Measurements from ENCODE around the gene LDLR. TPM values are rescaled to one million over a fixed set of nuclear protein-coding genes. Genes with fewer than 3 reads are reported as not detected.

Gene LDLR
- total RNA-seq, 3 donors from 2014 or later (not counting 1 experiment from before 2014, with no cell fraction given): 84.7 to 172 (median 112) TPM

DNA sequence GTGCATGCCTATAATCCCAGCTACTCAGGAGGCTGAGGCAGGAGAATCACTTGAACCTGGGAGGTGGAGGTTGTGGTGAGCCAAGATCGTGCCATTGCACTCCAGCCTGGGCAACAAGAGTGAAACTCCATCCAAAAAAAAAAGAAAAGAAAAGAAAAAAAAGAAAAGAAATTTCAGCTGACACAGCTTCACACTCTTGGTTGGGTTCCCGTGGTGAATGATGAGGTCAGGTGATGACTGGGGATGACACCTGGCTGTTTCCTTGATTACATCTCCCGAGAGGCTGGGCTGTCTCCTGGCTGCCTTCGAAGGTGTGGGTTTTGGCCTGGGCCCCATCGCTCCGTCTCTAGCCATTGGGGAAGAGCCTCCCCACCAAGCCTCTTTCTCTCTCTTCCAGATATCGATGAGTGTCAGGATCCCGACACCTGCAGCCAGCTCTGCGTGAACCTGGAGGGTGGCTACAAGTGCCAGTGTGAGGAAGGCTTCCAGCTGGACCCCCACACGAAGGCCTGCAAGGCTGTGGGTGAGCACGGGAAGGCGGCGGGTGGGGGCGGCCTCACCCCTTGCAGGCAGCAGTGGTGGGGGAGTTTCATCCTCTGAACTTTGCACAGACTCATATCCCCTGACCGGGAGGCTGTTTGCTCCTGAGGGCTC is 22.0 kb downstream of the LDLR start:
- peaks cover 50% of the 10 kb centered on the region for H3K36me3 ChIP-seq (ENCODE audit: control insufficient read depth, insufficient read depth, low read length)
- Mint-ChIP-seq H3K4me1 (peaks cover 0 to 6% of the 10 kb centered on the region in 2 donors), H3K36me3 (no peaks in the 10 kb centered on the region), H3K27ac (peak overlapping the region in 1 of 2 donors; percentile 16), H3K27me3 (ENCODE audit: low read depth in 2 of 2) (no peaks in the 10 kb centered on the region), H3K9me3 (no peaks in the 10 kb centered on the region), H3K4me3 (no peak overlapping the region)
- DNase-seq (no peak), ATAC-seq (peak in 1 of 3 donors; percentile 14)
- no peaks in the 10 kb centered on the region for H3K9me3 ChIP-seq (ENCODE audit: control insufficient read depth, insufficient read depth, low read length)
- intact Hi-C loops (cut with micrococcal nuclease): no loop called here
- H3K4me1 ChIP-seq (ENCODE audit: control insufficient read depth, insufficient read depth, low read length): no peaks in the 10 kb centered on the region
- H3K4me3 ChIP-seq (ENCODE audit: low read length): no peak overlapping the region
- 96% methylated on average over 15 of the region's 15 CpGs for WGBS (ENCODE audit: insufficient coverage)
- H3K27ac ChIP-seq (ENCODE audit: low read length): no peak overlapping the region
- TF ChIP-seq, protein P1, sequence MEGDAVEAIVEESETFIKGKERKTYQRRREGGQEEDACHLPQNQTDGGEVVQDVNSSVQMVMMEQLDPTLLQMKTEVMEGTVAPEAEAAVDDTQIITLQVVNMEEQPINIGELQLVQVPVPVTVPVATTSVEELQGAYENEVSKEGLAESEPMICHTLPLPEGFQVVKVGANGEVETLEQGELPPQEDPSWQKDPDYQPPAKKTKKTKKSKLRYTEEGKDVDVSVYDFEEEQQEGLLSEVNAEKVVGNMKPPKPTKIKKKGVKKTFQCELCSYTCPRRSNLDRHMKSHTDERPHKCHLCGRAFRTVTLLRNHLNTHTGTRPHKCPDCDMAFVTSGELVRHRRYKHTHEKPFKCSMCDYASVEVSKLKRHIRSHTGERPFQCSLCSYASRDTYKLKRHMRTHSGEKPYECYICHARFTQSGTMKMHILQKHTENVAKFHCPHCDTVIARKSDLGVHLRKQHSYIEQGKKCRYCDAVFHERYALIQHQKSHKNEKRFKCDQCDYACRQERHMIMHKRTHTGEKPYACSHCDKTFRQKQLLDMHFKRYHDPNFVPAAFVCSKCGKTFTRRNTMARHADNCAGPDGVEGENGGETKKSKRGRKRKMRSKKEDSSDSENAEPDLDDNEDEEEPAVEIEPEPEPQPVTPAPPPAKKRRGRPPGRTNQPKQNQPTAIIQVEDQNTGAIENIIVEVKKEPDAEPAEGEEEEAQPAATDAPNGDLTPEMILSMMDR (IDR thresholded peaks at IDR 0.05): no peak
- no peaks in the 10 kb centered on the region for H3K27me3 ChIP-seq (ENCODE audit: control insufficient read depth, insufficient read depth, low read length)

DNA sequence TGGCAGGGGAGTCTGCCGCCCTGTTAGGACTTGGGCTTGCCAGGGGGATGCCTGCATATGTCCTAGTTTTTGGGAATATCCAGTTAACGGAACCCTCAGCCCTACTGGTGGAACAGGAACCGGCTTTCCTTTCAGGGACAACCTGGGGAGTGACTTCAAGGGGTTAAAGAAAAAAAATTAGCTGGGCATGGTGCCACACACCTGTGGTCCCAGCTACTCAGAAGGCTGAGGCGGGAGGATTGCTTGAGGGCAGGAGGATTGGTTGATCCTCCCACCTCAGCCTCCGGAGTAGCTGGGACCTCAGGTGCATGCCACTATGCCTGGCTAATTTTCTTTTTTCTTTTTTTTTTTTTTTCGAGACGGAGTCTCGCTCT is 22.5 kb downstream of the LDLR start:
- ATAC-seq (no peak), DNase-seq (no peak)
- Mint-ChIP-seq H3K4me1 (peaks cover 0 to 6% of the 10 kb centered on the region in 2 donors), H3K36me3 (no peaks in the 10 kb centered on the region), H3K27ac (peak overlapping the region in 1 of 2 donors; percentile 16), H3K27me3 (ENCODE audit: low read depth in 2 of 2) (no peaks in the 10 kb centered on the region), H3K9me3 (no peaks in the 10 kb centered on the region), H3K4me3 (no peak overlapping the region)
- no peak overlapping the region for H3K27ac ChIP-seq (ENCODE audit: low read length)
- H3K9me3 ChIP-seq (ENCODE audit: control insufficient read depth, insufficient read depth, low read length): no peaks in the 10 kb centered on the region
- intact Hi-C loops (cut with micrococcal nuclease): no loop called here
- no peaks in the 10 kb centered on the region for H3K27me3 ChIP-seq (ENCODE audit: control insufficient read depth, insufficient read depth, low read length)
- 90% methylated on average over 7 of the region's 8 CpGs for WGBS (ENCODE audit: insufficient coverage)
- H3K4me3 ChIP-seq (ENCODE audit: low read length): no peak overlapping the region
- TF ChIP-seq, protein P1 (IDR thresholded peaks at IDR 0.05): no peak
- no peaks in the 10 kb centered on the region for H3K4me1 ChIP-seq (ENCODE audit: control insufficient read depth, insufficient read depth, low read length)
- H3K36me3 ChIP-seq (ENCODE audit: control insufficient read depth, insufficient read depth, low read length): peaks cover 49% of the 10 kb centered on the region

DNA sequence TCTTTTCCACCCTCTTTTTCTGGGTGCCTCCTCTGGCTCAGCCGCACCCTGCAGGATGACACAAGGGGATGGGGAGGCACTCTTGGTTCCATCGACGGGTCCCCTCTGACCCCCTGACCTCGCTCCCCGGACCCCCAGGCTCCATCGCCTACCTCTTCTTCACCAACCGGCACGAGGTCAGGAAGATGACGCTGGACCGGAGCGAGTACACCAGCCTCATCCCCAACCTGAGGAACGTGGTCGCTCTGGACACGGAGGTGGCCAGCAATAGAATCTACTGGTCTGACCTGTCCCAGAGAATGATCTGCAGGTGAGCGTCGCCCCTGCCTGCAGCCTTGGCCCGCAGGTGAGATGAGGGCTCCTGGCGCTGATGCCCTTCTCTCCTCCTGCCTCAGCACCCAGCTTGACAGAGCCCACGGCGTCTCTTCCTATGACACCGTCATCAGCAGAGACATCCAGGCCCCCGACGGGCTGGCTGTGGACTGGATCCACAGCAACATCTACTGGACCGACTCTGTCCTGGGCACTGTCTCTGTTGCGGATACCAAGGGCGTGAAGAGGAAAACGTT is 24.0 kb downstream of the LDLR start:
- Mint-ChIP-seq H3K4me1 (peaks cover 0 to 6% of the 10 kb centered on the region in 2 donors), H3K4me3 (no peak overlapping the region), H3K27me3 (ENCODE audit: low read depth in 2 of 2) (no peaks in the 10 kb centered on the region), H3K27ac (peak overlapping the region in 1 of 2 donors; percentile 62), H3K36me3 (no peaks in the 10 kb centered on the region), H3K9me3 (no peaks in the 10 kb centered on the region)
- intact Hi-C loops (cut with micrococcal nuclease): no loop called here
- ATAC-seq (no peak), DNase-seq (no peak)
- Histone ChIP-seq H3K36me3 (ENCODE audit: control insufficient read depth, insufficient read depth, low read length) (peaks cover 49% of the 10 kb centered on the region), H3K4me1 (ENCODE audit: control insufficient read depth, insufficient read depth, low read length) (no peaks in the 10 kb centered on the region), H3K4me3 (ENCODE audit: low read length) (no peak overlapping the region), H3K27ac (ENCODE audit: low read length) (no peak overlapping the region), H3K27me3 (ENCODE audit: control insufficient read depth, insufficient read depth, low read length) (no peaks in the 10 kb centered on the region), H3K9me3 (ENCODE audit: control insufficient read depth, insufficient read depth, low read length) (no peaks in the 10 kb centered on the region)
- TF ChIP-seq, protein P1 (IDR thresholded peaks at IDR 0.05): no peak
- WGBS (ENCODE audit: insufficient coverage): 97% methylated on average over 27 of the region's 27 CpGs
